Immature natural killer cell (primary cell): ENCODE results near the gene DDTL. TPM values are rescaled to one million over a fixed set of nuclear protein-coding genes. Genes with fewer than 3 reads are reported as not detected.
A peak's percentile ranks its signal among the peaks of the same experiment; 100 is the strongest.
"Not testable (repeated sequence)": the region's sequence is repeated elsewhere in the genome, so short reads cannot be mapped to it uniquely, and the experiment has no call there.

Experiments used
- DNase-seq, 3 donors: peaks; one replicate each; pipeline ENCODE4 v3.0.0; 2022; ENCODE audit warnings: mixed read lengths in 1 of 3
- H3K27ac Mint-ChIP-seq, 6 donors: one replicate each; pipeline ENCODE4 v1.8.0; 2020; ENCODE audit warnings: mixed read lengths in 6 of 6, mild to moderate bottlenecking in 5 of 6, inconsistent platforms in 4 of 6, moderate library complexity in 3 of 6
- H3K27me3 Mint-ChIP-seq, 3 donors: one replicate each; pipeline ENCODE4 v1.8.0; 2020 to 2021; ENCODE audit warnings: low read depth in 3 of 3, mild to moderate bottlenecking in 3 of 3, mixed read lengths in 3 of 3, moderate library complexity in 3 of 3, inconsistent platforms in 1 of 3
- H3K36me3 Mint-ChIP-seq, 3 donors: one replicate each; pipeline ENCODE4 v1.8.0; 2020; ENCODE audit warnings: mixed read lengths in 3 of 3, inconsistent platforms in 2 of 3, mild to moderate bottlenecking in 2 of 3
- H3K4me1 Mint-ChIP-seq, 2 donors: one replicate each; pipeline ENCODE4 v1.8.0; 2020; ENCODE audit warnings: inconsistent platforms in 2 of 2, mild to moderate bottlenecking in 2 of 2, mixed read lengths in 2 of 2, moderate library complexity in 1 of 2
- H3K4me3 Mint-ChIP-seq, 5 donors: one replicate each; pipeline ENCODE4 v1.8.0; 2020; ENCODE audit warnings: mild to moderate bottlenecking in 5 of 5, mixed read lengths in 5 of 5, inconsistent platforms in 3 of 5, moderate library complexity in 3 of 5
- H3K9me3 Mint-ChIP-seq, 6 donors: one replicate each; pipeline ENCODE4 v1.8.0; 2020; ENCODE audit warnings: mild to moderate bottlenecking in 6 of 6, mixed read lengths in 6 of 6, inconsistent platforms in 4 of 6, moderate library complexity in 3 of 6
- polyA plus RNA-seq, 3 donors: library from polyadenylated mRNA; unstranded; fragments of 300-500 nt; fragmentation: Illumina TruSeq; gene quantifications; one replicate each; pipeline ENCODE4 v1.2.3, GENCODE V29; 2021

Gene DDTL
- polyA plus RNA-seq, 3 donors from 2014 or later, result 0.72 to 2.9 TPM; not detected in 1

DNA sequence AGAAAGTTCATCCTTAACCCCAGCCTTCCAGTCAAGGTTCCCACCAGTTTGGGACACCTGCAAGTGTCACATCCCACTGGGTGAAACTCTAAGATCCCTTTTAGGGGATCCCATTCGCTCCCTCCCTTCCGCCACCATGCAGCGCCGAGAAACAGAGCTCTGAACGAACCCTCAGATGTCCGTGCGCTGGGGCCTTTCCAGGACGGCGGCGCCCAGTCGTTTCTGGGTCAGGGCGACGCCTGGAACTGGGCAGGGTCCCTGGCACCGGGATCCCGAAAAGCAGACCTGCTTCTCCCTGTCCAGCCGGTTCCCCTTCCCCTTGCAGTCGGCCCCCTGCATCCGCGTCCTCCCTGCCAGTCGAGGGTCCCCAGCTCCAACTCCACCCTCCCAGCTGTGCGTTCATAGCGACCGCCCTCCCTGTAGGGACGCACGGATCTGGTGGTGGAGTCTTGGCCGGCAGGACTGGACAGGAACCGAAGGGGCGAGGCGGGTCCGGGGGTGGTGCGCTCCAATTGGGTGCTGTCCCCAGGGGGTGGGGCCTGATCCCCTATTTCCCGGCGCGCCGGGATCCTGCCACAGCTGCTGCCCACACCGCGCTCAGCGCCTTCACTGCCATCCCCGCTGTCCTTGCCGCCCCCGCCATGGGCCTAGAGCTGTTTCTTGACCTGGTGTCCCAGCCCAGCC lies 13.0 kb downstream of the DDTL start, which contains the start of gene GSTT2:
Gene GSTT2, plus strand, starts transcription at position 578 of the 684 bp plus-strand sequence.
- DNase-seq, H3K4me1 Mint-ChIP-seq, H3K27ac Mint-ChIP-seq, H3K27me3 Mint-ChIP-seq, H3K36me3 Mint-ChIP-seq, H3K9me3 Mint-ChIP-seq, H3K4me3 Mint-ChIP-seq: not testable (repeated sequence)

DNA sequence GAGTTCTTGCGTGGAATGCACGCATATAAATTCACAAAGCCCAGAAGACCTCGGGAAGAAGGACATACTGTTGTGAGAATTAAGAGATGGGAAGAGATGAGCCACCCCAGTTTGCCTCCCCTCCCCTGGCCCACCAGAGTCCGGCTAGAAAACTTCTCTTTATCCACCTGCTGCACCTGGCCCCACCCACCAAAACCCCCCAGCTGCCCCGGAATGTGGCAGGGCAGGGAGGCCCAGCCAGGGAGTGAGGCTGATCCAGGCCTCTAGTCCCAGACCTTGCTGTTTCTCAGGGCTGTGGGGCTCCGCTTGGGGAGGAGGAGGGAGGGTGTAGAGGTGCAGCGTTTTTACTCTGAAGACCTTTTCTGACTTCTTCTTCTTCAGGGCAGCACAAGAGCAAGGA lies 13.9 kb downstream of the DDTL start:
- H3K4me1 Mint-ChIP-seq, DNase-seq, H3K27ac Mint-ChIP-seq, H3K9me3 Mint-ChIP-seq, H3K36me3 Mint-ChIP-seq, H3K4me3 Mint-ChIP-seq, H3K27me3 Mint-ChIP-seq: not testable (repeated sequence)

DNA sequence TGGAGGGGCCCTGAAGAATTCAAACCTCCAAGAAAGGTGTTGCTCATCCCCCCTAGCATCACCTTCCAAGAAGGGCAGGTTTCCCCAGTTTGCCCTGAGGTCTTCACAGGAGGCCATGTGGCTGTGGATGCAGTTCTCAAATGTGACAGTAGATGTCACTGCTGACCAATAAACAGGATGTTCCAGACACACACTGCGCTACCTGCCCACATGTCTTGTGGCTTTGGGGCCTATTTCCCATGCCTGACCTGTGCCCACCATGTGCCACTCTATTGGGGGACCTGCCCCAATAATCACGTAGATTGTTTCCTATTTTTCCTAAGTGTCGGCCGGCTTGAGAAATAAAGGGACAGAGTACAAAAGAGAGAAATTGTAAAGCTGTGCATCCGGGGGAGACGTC lies 17.7 kb downstream of the DDTL start:
- Mint-ChIP-seq H3K27ac (no peak overlapping the region), H3K4me3 (no peak overlapping the region), H3K9me3 (no peaks in the 10 kb centered on the region), H3K4me1 (peaks cover 2 to 5% of the 10 kb centered on the region in 2 donors), H3K36me3 (no peaks in the 10 kb centered on the region), H3K27me3 (peaks cover 0 to 2% (median 0%) of the 10 kb centered on the region in 3 donors)
- DNase-seq, result peak in 2 of 3 donors; percentile 51 to 69

DNA sequence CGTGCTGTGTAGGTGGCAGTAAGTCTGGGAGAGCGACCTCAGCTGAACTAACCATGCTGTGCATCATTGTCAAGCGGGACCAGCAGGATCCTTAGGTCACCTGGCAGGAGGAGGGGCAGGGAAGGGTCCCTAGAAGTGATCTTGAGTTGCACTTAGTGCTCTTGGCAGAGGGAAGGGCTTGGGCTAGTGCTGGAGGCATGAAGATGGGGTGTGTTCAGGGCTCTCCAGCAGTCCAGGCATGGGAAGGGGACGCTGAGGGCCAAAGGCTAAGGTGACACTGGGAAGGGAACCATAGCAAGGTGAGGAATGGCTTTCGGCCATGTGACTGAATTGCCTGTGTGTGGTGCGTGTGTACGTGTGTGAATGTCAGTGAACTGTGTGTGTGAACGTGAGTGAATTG lies 19.4 kb downstream of the DDTL start:
- not testable (repeated sequence) for H3K36me3 Mint-ChIP-seq, H3K4me3 Mint-ChIP-seq, H3K27me3 Mint-ChIP-seq, DNase-seq, H3K9me3 Mint-ChIP-seq, H3K27ac Mint-ChIP-seq, H3K4me1 Mint-ChIP-seq

DNA sequence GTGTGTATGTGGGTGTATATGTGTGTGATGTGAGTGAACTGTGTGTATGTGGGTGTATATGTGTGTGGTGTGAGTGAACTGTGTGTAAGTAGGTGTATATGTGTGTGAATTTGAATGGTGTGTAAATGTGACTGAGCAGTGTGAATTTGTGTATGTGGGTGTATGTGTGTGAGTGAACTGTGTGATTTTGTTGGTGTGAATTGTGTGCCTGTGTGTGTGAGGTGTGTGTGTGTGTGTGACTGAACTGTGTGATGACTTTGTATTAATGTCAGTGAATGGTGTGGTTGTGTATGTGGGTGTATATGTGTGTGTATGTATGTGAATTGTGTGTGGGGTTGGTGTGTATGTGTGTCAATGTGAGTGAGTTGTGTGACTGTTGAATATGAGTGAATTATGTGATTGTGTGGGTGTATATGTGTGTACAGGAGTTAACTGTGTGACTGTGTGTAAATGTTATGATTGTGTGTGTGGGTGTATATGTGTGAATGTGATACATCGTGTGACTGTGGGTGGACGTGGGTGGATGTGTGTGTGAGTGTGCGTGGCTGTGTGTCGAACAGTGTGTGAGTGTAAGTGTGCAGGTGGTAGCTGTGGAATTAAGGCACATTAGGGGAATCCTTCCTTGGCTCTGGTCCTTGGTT lies 20.0 kb downstream of the DDTL start:
- not testable (repeated sequence) for H3K27ac Mint-ChIP-seq, H3K4me1 Mint-ChIP-seq, H3K27me3 Mint-ChIP-seq, H3K4me3 Mint-ChIP-seq, H3K36me3 Mint-ChIP-seq, H3K9me3 Mint-ChIP-seq, DNase-seq

DNA sequence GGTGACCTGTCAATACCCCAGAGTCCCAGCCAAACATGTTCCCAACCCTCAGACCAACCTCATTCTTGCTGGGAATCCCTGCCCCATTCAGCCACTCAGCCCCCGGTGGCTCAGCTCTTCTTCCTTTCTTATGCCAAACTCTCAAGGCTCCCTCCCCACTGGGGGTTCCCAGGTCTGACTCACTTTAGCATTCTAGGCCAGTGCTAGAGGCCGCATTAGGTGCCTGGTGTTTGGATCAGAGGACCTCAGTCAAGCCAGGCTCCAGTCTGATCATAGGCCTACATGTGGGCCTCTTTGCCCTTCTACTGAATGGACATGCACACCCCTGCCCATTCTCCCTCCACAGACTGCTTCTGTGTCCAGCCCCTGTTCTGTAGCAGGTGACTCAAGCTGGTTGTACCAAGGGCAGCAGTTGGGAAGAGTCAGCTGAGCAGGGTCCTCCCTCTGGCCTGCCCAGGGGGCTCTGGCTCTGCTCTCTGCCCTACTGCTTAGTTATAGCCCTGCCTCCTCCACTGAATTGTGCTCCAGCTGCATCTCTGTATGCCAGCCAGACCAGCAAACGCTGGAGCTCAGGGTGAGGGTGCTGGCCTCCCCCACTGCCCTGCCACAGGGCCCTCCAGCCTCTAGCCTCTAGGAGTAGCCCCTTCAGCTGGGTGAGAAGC lies 23.0 kb downstream of the DDTL start:
- not testable (repeated sequence) for H3K27me3 Mint-ChIP-seq, DNase-seq, H3K4me1 Mint-ChIP-seq, H3K36me3 Mint-ChIP-seq, H3K27ac Mint-ChIP-seq, H3K9me3 Mint-ChIP-seq, H3K4me3 Mint-ChIP-seq

DNA sequence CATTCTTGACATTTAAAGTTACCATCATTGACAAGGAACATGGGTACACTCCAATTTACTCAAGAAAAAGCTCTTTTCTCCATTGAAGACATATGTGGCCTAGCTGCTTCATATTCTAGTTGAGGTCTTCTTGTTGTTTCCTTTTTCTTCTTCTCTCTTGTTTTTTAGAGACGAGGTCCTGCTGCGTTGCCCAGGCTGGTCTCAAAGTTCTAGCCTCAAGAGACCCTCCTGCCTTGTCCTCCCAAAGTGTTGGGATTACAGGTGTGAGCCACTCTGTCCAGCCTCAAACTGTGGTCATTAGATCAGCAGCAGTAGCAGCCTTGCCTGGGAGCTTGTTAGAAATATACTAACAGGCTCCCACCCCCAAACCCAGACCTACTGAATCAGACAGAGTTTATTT lies 26.4 kb downstream of the DDTL start:
- H3K27ac Mint-ChIP-seq, H3K4me3 Mint-ChIP-seq, H3K9me3 Mint-ChIP-seq: not testable (repeated sequence)

DNA sequence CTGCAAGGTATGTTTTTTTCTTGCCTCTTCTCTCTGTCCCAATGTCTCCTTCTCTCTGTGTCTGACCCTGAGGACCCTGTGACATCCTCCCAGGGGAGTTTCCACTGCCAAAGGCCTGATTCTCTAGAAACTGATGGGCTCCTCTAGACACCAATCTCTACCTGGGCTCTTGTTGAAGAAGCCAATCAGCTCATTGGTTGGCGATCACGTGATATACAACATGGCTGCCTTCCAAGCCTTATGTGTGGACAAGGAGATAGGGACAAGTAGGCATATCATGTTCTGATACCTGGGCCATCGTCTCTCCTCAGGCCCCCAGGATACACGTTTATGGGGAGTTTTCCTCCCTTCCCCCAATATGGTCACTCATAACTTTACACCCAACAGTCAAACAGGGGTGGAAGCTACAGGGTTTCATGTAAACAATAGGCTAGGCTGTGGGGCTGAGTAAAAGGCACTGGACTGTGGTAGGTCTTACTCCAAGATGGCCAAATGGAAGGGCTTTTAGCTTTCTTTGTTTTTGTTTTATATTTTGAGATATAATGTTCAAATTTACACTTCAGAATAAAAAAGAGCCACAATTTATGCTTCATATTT lies 27.0 kb downstream of the DDTL start:
- not testable (repeated sequence) for DNase-seq, H3K4me1 Mint-ChIP-seq, H3K36me3 Mint-ChIP-seq, H3K9me3 Mint-ChIP-seq, H3K4me3 Mint-ChIP-seq, H3K27ac Mint-ChIP-seq, H3K27me3 Mint-ChIP-seq

More for the DNA sequence above, 26.4 kb downstream of the DDTL start:
- not testable (repeated sequence) for H3K36me3 Mint-ChIP-seq, H3K4me1 Mint-ChIP-seq, DNase-seq, H3K27me3 Mint-ChIP-seq

DNA sequence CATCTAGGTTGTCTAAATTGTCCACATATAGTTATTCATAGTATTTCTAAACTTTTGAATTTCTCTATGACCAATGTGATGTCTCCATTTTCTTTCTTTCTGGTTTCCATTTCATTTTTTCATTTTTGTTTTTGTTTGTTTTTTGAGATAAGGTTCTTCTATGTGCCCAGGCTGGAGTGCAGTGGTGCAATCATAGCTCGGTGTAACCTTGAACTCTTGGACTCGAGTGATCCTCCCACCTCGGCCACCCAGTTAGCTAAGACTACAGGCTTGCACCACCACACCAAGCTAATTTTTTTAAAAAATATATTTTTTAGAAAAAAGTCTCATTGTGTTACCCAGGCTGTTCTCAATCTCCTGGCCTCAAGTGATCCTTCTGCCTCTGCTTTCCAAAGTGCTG lies 30.4 kb downstream of the DDTL start:
- Mint-ChIP-seq H3K4me1 (no peaks in the 10 kb centered on the region), H3K4me3 (no peak overlapping the region), H3K27me3 (peaks cover 0 to 5% (median 2%) of the 10 kb centered on the region in 3 donors), H3K36me3 (no peaks in the 10 kb centered on the region), H3K9me3 (no peaks in the 10 kb centered on the region), H3K27ac (no peak overlapping the region)
- DNase-seq, result no peak

DNA sequence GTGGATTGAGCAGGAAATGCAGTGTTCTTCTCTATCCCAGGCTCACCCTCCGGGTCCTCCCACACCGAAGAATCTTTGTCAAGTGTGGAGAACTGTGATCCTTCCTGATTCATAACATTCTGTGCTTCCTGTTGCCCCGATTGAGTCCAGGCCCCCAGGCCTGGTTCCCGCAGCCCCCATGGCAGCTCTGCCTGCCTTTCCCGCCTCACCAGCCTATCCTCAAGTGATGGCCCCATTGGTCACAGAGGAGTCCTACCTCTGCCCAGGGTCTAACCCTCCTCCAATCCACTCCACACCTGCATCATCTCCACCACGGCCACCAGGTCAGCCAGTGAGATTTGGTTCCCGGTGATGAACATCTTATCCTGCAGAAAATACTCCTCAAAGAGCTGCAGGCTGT lies 33.1 kb downstream of the DDTL start:
- DNase-seq, H3K27me3 Mint-ChIP-seq, H3K36me3 Mint-ChIP-seq, H3K4me3 Mint-ChIP-seq, H3K4me1 Mint-ChIP-seq, H3K27ac Mint-ChIP-seq, H3K9me3 Mint-ChIP-seq: not testable (repeated sequence)

DNA sequence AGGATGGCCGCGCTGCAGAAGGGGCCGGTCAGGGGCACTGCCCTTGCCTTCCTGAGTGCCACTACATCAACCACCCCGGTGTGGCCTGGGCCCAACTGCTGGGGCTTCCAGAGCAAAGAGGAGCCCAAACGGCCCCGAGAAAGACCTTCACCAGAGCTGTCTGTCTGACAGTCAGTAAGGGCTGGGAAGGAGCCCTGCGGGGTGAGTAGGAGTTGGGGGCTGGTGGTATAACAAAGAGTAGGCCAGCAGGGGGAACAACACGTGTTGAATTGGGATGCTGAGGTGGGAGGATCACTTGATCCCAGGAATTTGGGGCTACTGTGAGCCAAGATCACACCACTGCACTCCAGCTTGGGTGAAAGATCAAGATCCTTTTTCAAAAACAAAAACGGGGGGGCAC lies 34.6 kb downstream of the DDTL start:
- no peak for DNase-seq
- Mint-ChIP-seq H3K27ac (peak overlapping the region in 1 of 6 donors; percentile 28), H3K36me3 (no peaks in the 10 kb centered on the region), H3K9me3 (no peaks in the 10 kb centered on the region), H3K4me1 (no peaks in the 10 kb centered on the region), H3K27me3 (peaks cover 0 to 7% (median 4%) of the 10 kb centered on the region in 3 donors), H3K4me3 (no peak overlapping the region)

DNA sequence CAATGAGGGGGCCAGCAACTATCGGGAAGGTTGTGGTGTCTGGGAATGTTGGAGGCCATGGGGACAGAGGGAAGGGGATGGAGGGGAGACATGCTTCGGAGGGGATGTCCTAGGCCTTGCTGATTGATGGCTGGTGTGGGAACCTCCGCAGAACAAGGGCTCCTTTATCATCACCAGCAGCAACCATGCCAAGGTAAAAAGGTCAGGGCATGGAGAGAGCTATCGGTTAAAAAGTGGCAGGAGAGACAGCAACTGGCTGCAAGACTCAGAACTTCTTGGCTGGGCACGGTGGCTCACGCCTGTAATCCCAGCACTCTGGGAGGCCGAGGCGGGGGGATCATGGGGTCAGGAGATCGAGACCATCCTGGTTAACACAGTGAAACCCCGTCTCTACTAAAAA lies 35.6 kb downstream of the DDTL start:
- no peak for DNase-seq
- Mint-ChIP-seq H3K9me3 (no peaks in the 10 kb centered on the region), H3K36me3 (no peaks in the 10 kb centered on the region), H3K4me1 (no peaks in the 10 kb centered on the region), H3K4me3 (no peak overlapping the region), H3K27me3 (peaks cover 0 to 8% (median 2%) of the 10 kb centered on the region in 3 donors), H3K27ac (no peak overlapping the region)

DNA sequence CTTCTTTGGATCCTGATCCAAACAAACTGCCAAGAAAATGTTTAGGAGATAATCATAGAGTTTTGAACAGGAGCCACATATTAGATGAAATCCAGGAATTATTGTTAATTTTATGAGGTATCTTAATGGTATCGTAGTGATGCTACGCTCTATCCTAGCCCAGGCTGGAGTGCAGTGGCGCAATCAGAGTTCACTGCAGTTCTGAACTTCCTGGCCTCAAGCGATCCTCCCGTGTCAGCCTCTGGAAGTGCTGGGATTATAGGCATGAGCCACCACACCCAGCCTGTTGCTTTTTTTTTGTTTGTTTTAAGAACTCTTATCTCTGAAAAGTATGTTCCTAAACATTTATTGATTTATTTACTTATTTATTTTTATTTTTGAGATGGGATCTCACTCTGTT lies 36.2 kb downstream of the DDTL start:
- H3K36me3 Mint-ChIP-seq, result no peaks in the 10 kb centered on the region
- no peaks in the 10 kb centered on the region for H3K4me1 Mint-ChIP-seq
- no peaks in the 10 kb centered on the region for H3K9me3 Mint-ChIP-seq
- no peak overlapping the region for H3K4me3 Mint-ChIP-seq
- H3K27ac Mint-ChIP-seq, result no peak overlapping the region
- peaks cover 0 to 6% (median 2%) of the 10 kb centered on the region in 3 donors for H3K27me3 Mint-ChIP-seq
- DNase-seq, result no peak

DNA sequence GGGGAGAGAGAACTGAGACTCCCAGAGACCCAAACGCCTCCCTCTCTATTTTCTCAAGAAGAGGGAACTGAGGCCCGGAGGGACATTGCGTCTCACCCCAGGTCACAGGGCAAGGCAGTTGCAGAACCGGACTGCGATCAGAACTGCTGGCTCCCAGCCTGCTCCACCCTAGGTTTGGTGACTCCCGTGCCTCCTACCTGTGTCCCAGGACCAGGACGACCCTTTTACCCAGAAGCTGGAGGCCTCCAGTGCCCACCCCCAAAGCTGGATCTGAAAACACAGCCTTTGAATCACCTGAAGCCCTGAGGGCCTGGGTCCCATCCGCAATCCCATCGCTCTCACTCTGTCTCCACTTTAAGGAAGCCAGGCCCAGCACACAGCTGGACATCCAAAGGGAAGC lies 37.2 kb downstream of the DDTL start:
- no peak overlapping the region for H3K4me3 Mint-ChIP-seq
- H3K27me3 Mint-ChIP-seq, result peaks cover 0 to 5% (median 2%) of the 10 kb centered on the region in 3 donors
- no peaks in the 10 kb centered on the region for H3K36me3 Mint-ChIP-seq
- no peak for DNase-seq
- H3K9me3 Mint-ChIP-seq, result no peaks in the 10 kb centered on the region
- no peaks in the 10 kb centered on the region for H3K4me1 Mint-ChIP-seq
- H3K27ac Mint-ChIP-seq, result no peak overlapping the region
